ENCODE results near the gene NT5DC2. TPM values are rescaled to one million over a fixed set of nuclear protein-coding genes. Genes with fewer than 3 reads are reported as not detected.

Gene NT5DC2
- total and polyA plus RNA-seq, 10 of the 15 experiments (the other 5 are each of a cell fraction or from before 2014, with no cell fraction given) = 21.6 to 135 (median 66.8) TPM

DNA sequence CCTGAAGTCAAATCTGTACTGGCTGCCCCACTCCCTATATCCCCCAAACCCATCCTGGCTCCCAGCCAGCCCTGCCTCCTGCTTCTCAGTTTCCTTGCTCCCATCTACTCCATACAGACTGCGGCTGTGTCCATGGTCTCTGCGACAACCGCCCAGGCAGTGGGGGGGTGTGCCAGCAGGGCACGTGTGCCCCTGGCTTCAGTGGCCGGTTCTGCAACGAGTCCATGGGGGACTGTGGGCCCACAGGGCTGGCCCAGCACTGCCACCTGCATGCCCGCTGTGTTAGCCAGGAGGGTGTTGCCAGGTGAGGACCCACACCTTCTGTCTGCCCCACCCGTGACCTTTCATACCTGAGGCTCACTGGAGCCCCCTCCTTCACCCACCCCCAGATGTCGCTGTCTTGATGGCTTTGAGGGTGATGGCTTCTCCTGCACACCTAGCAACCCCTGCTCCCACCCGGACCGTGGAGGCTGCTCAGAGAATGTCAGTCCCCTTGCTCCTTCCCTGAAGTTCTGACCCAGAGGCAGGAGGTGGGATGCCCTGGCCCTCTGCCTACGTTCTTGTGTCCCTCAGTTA lies 23.8 kb downstream of the NT5DC2 start:
- H3K79me2 ChIP-seq (ENCODE audit: control insufficient read depth, insufficient read depth, low read length) = no peaks in the 10 kb centered on the region
- TF ChIP-seq YBX1 (IDR thresholded peaks at IDR 0.05) (no peak), CTCF (IDR thresholded peaks at IDR 0.05 in 2 of 3, conservative IDR thresholded peaks at IDR 0.05 in 1 of 3; ENCODE audit: control insufficient read depth in 2 of 3, extremely low read depth in 1 of 3, insufficient read depth in 1 of 3, low read depth in 3 of 3, low read length in 3 of 3) (peak in 2 of 3 experiments; percentile 23 to 24; a peak in 1 of 6 replicates)
- ChIA-PET SMC1A (ENCODE audit: uncharacterized antibody, unreplicated experiment) (no interaction called here), POLR2A (no interaction called here), RAD21 (ENCODE audit: unreplicated experiment) (no interaction called here), CTCF (no interaction called here)
- in situ Hi-C loops (cut with MboI) = no loop called here
- no peak for DNase-seq (ENCODE audit: low read depth, low spot score)
- H2AFZ ChIP-seq (ENCODE audit: control insufficient read depth, low read depth, low read length) = no peak overlapping the region
- no peak overlapping the region for H3K4me3 ChIP-seq
- no peak overlapping the region for H3K4me2 ChIP-seq (ENCODE audit: control insufficient read depth, insufficient read depth)
- H3K9ac ChIP-seq (ENCODE audit: control insufficient read depth, insufficient read depth, low read length) = no peak overlapping the region
- WGBS (ENCODE audit: insufficient coverage, insufficient replicate concordance, low lambda C conversion rate, missing lambda C conversion rate) = 45% methylated on average over 12 of the region's 12 CpGs
- BruUV-seq (replicated peaks) = no TSS peak
- H3K27ac ChIP-seq (ENCODE audit: control insufficient read depth, insufficient read depth) = no peak overlapping the region
- no peaks in the 10 kb centered on the region for H3K4me1 ChIP-seq (ENCODE audit: control insufficient read depth, insufficient read depth, low read length)
- intact Hi-C loops (cut with micrococcal nuclease; ENCODE audit: unreplicated experiment) = no loop called here
- no peaks in the 10 kb centered on the region for H3K9me3 ChIP-seq (replicated peaks; ENCODE audit: control insufficient read depth, insufficient read depth, low read length)
- no peaks in the 10 kb centered on the region for H3K36me3 ChIP-seq (ENCODE audit: control insufficient read depth in 2 of 2, insufficient read depth in 2 of 2, low read length in 1 of 2)
- no peaks in the 10 kb centered on the region for H4K20me1 ChIP-seq (ENCODE audit: control insufficient read depth, insufficient read depth)
- no peaks in the 10 kb centered on the region; a peak in 1 of 4 replicates for H3K27me3 ChIP-seq (replicated peaks in 1 of 2; ENCODE audit: control insufficient read depth in 2 of 2, insufficient read depth in 2 of 2, low read length in 1 of 2)
- ATAC-seq = peak; percentile 36; the same call in 2 of the 3 replicates
- FAIRE-seq = no peak

DNA sequence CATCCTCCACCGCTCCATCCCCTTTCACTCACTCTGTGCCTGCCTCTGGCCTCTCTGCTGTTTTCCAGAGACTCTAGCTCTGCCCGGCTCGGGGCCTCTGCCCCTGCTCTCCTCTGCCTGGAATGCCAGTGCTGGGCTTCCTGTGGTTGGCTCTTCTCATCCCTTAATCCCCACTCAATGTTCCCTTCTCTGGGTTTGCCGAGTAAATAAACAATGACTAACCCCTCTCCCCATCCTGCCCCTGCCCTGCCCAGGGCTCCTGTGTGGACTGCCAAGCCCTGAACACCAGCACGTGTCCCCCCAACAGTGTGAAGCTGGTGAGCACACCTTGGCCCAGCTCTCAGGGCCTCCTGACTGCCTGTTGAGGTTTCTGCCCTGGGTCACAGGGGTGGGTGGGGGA lies 26.3 kb downstream of the NT5DC2 start:
- no peaks in the 10 kb centered on the region for H3K9me3 ChIP-seq (replicated peaks; ENCODE audit: control insufficient read depth, insufficient read depth, low read length)
- H3K27me3 ChIP-seq (replicated peaks in 1 of 2; ENCODE audit: control insufficient read depth in 2 of 2, insufficient read depth in 2 of 2, low read length in 1 of 2) = no peaks in the 10 kb centered on the region
- H3K4me2 ChIP-seq (ENCODE audit: control insufficient read depth, insufficient read depth) = no peak overlapping the region
- H3K4me3 ChIP-seq = no peak overlapping the region
- intact Hi-C loops (cut with micrococcal nuclease; ENCODE audit: unreplicated experiment) (no loop called here), in situ Hi-C loops (cut with MboI) (no loop called here)
- no peak for DNase-seq (ENCODE audit: low read depth, low spot score)
- H3K79me2 ChIP-seq (ENCODE audit: control insufficient read depth, insufficient read depth, low read length) = no peaks in the 10 kb centered on the region
- TF ChIP-seq IRF3 (IDR thresholded peaks at IDR 0.05) (no peak), LARP7 (IDR thresholded peaks at IDR 0.05) (no peak), SMAD1 (IDR thresholded peaks at IDR 0.05; ENCODE audit: low read depth, partially characterized antibody) (no peak), BACH1 (IDR thresholded peaks at IDR 0.05; ENCODE audit: borderline replicate concordance) (no peak), YBX1 (IDR thresholded peaks at IDR 0.05) (no peak), POLR2AphosphoS2 (IDR thresholded peaks at IDR 0.05; ENCODE audit: low read depth, low read length) (no peak)
- TF ChIP-seq, protein P1, sequence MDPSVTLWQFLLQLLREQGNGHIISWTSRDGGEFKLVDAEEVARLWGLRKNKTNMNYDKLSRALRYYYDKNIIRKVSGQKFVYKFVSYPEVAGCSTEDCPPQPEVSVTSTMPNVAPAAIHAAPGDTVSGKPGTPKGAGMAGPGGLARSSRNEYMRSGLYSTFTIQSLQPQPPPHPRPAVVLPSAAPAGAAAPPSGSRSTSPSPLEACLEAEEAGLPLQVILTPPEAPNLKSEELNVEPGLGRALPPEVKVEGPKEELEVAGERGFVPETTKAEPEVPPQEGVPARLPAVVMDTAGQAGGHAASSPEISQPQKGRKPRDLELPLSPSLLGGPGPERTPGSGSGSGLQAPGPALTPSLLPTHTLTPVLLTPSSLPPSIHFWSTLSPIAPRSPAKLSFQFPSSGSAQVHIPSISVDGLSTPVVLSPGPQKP (IDR thresholded peaks at IDR 0.05; ENCODE audit: low read depth, low read length) = no peak
- BruUV-seq (replicated peaks) = no TSS peak
- CTCF ChIA-PET = no interaction called here
- H3K36me3 ChIP-seq (ENCODE audit: control insufficient read depth in 2 of 2, insufficient read depth in 2 of 2, low read length in 1 of 2) = no peaks in the 10 kb centered on the region
- no peak for ATAC-seq
- 23% methylated on average over 5 of the region's 5 CpGs for WGBS (ENCODE audit: insufficient coverage, insufficient replicate concordance, low lambda C conversion rate, missing lambda C conversion rate)
- H4K20me1 ChIP-seq (ENCODE audit: control insufficient read depth, insufficient read depth) = no peaks in the 10 kb centered on the region
- POLR2A ChIA-PET = no interaction called here
- no peaks in the 10 kb centered on the region for H3K4me1 ChIP-seq (ENCODE audit: control insufficient read depth, insufficient read depth, low read length)
- SMC1A ChIA-PET (ENCODE audit: uncharacterized antibody, unreplicated experiment) = no interaction called here
- no peak overlapping the region for H3K27ac ChIP-seq (ENCODE audit: control insufficient read depth, insufficient read depth)
- H2AFZ ChIP-seq (ENCODE audit: control insufficient read depth, low read depth, low read length) = no peak overlapping the region
- no peak overlapping the region for H3K9ac ChIP-seq (ENCODE audit: control insufficient read depth, insufficient read depth, low read length)
- RAD21 ChIA-PET (ENCODE audit: unreplicated experiment) = no interaction called here
- FAIRE-seq = no peak
